Stimulated activated CD4-positive, alpha-beta T cell treated with anti-CD3 and anti-CD28 coated beads, Interleukin-1b, Interleukin-23, amount 100 ng/mL, for 48 hours (primary cell): ENCODE data around the gene RPS6KA2.
"Not testable (repeated sequence)": the region's sequence is repeated elsewhere in the genome, so short reads cannot be mapped to it uniquely, and the experiment has no call there.

Experiments
- DNase-seq: peaks from one replicate; pipeline ENCODE4 v3.0.0-alpha.2; 2020

RPS6KA2 gene

GRCh38 chr6:166655713-166656229 lies 28.7 kb upstream of the RPS6KA2 start:
- DNase-seq: no peak

GRCh38 chr6:166655251-166655650 lies 28.2 kb upstream of the RPS6KA2 start:
- no peak for DNase-seq

GRCh38 chr6:166654573-166654972 lies 27.5 kb upstream of the RPS6KA2 start:
- no peak for DNase-seq

- DNase-seq: no peak
Measured at GRCh38 chr6:166653639-166653941, 26.5 kb upstream of the RPS6KA2 start.

GRCh38 chr6:166650824-166651807 lies 24.1 kb upstream of the RPS6KA2 start:
- no peak for DNase-seq

- no peak for DNase-seq
Measured at GRCh38 chr6:166650047-166650446, 23.0 kb upstream of the RPS6KA2 start.

- no peak for DNase-seq
Measured at GRCh38 chr6:166648846-166649245, 21.8 kb upstream of the RPS6KA2 start.

- no peak for DNase-seq
Measured at GRCh38 chr6:166647896-166648295, 20.8 kb upstream of the RPS6KA2 start.

- no peak for DNase-seq
Measured at GRCh38 chr6:166646716-166647115, 19.7 kb upstream of the RPS6KA2 start.

- DNase-seq: no peak
Measured at GRCh38 chr6:166645896-166646295, 18.8 kb upstream of the RPS6KA2 start.

GRCh38 chr6:166644681-166645080 lies 17.6 kb upstream of the RPS6KA2 start:
- DNase-seq: no peak

GRCh38 chr6:166643891-166644590 lies 17.0 kb upstream of the RPS6KA2 start:
- no peak for DNase-seq

- DNase-seq: no peak
Measured at GRCh38 chr6:166642646-166643045, 15.6 kb upstream of the RPS6KA2 start.

- no peak for DNase-seq
Measured at GRCh38 chr6:166640342-166641043, 13.4 kb upstream of the RPS6KA2 start.

- no peak for DNase-seq
Measured at GRCh38 chr6:166639921-166640320, 12.9 kb upstream of the RPS6KA2 start.

- DNase-seq: no peak
Measured at GRCh38 chr6:166638573-166638964, 11.5 kb upstream of the RPS6KA2 start.

GRCh38 chr6:166637812-166638572 lies 10.9 kb upstream of the RPS6KA2 start:
- DNase-seq: no peak

- DNase-seq: no peak
Measured at GRCh38 chr6:166636934-166637333, 9.9 kb upstream of the RPS6KA2 start.

- no peak for DNase-seq
Measured at GRCh38 chr6:166636191-166636933, 9.3 kb upstream of the RPS6KA2 start.

GRCh38 chr6:166635013-166635970 lies 8.2 kb upstream of the RPS6KA2 start:
- no peak for DNase-seq

- DNase-seq: not testable (repeated sequence)
Measured at GRCh38 chr6:166634581-166634980, 7.5 kb upstream of the RPS6KA2 start.
